Tibial nerve (tissue), 4 donors: Measurements from ENCODE around the gene KRT1.

ENCODE experiments used
- CTCF ChIP-seq, 5 experiments: fragments of 200-600 bp in 3 of 5; fragments of 450-650 bp in 2 of 5; sonication (generic) in 3 of 5; IDR thresholded peaks; one replicate each; pipeline ENCODE4 v1.5.1; 2016 to 2019; ENCODE audit warnings: antibody characterized with exemption in 5 of 5, mild to moderate bottlenecking in 3 of 5, moderate library complexity in 2 of 5
- EP300 ChIP-seq, 2 donors: sonication (generic); formaldehyde crosslinking; IDR thresholded peaks; one replicate each; pipeline ENCODE4 v1.6.1; 2017; ENCODE audit warnings: antibody characterized with exemption in 2 of 2, mild to moderate bottlenecking in 1 of 2
- POLR2A ChIP-seq, 2 donors: fragments of 450-650 bp; IDR thresholded peaks; one replicate each; pipeline ENCODE4 v1.6.1; 2017; ENCODE audit warnings: antibody characterized with exemption in 2 of 2, mild to moderate bottlenecking in 2 of 2, moderate library complexity in 2 of 2

DNA sequence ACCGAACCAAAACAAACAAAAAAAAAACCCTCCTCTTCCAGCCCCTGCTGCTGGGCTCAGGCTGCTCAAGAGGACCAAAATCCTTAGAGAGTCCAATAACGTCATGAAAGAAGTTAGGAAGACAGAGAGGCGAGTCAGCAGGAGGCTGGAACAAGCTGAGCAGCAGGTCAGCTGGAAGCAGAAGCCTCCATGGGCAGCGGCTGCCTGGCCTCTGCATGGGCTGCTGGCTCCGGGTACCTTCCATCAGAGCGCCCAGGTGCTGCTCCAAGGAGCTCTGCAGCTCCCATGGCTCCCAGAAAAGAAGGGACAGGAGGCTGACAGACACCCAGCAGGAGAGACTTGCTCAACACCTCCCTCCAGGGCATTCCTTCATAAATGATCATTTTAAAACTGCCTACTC lies 25.0 kb downstream of the KRT1 start:
- no peak for TF ChIP-seq CTCF (IDR thresholded peaks at IDR 0.05)
- no peak for TF ChIP-seq POLR2A (IDR thresholded peaks at IDR 0.05)
- no peak for TF ChIP-seq EP300 (IDR thresholded peaks at IDR 0.05)
